Fibroblast of the aortic adventitia (primary cell): ENCODE measurements around the gene ANKRD11. TPM values are rescaled to one million over a fixed set of nuclear protein-coding genes. Genes with fewer than 3 reads are reported as not detected.

Experiments
- DNase-seq: peaks from one replicate; pipeline ENCODE4 v3.0.0-alpha.2; 2010; ENCODE audit warnings: low read depth
- H3K4me3 ChIP-seq: 2 replicates; pipeline ENCODE4 v1.5.1; 2011; ENCODE audit warnings: low read depth, mild to moderate bottlenecking, control low read depth, low read length, moderate library complexity
- CTCF ChIP-seq: IDR thresholded peaks from 2 replicates; pipeline ENCODE4 v1.5.1; 2011; ENCODE audit warnings: mild to moderate bottlenecking, low read length, control low read depth, inconsistent platforms; ENCODE audit not compliant: insufficient read depth
- total RNA-seq: library from RNA; depleted of rRNA; stranded (reverse); fragments of >200 nt; gene quantifications from 2 replicates; pipeline ENCODE4 v1.2.3, GENCODE V29; 2012; ENCODE audit warnings: low replicate concordance

The ANKRD11 gene
- total RNA-seq, 1 donor = 78.9 TPM

GRCh38 chr16:89298623-89299225 is 191.6 kb downstream of the ANKRD11 start:
- no peak for DNase-seq
- no peak overlapping the region for H3K4me3 ChIP-seq
- no peak for TF ChIP-seq CTCF

- no peak overlapping the region for H3K4me3 ChIP-seq
Observed at GRCh38 chr16:89297910-89298545, 192.3 kb downstream of the ANKRD11 start.

GRCh38 chr16:89297156-89297874 is 193.0 kb downstream of the ANKRD11 start:
- TF ChIP-seq CTCF = no peak
- H3K4me3 ChIP-seq = no peak overlapping the region
- DNase-seq = peak; percentile 16

More at GRCh38 chr16:89297910-89298545, 192.3 kb downstream of the ANKRD11 start:
- DNase-seq = no peak
- TF ChIP-seq CTCF = no peak

GRCh38 chr16:89295915-89296314 is 194.4 kb downstream of the ANKRD11 start:
- DNase-seq = peak; percentile 28
- no peak overlapping the region for H3K4me3 ChIP-seq
- no peak for TF ChIP-seq CTCF

GRCh38 chr16:89295071-89295900 is 195.1 kb downstream of the ANKRD11 start:
- no peak for TF ChIP-seq CTCF
- no peak overlapping the region for H3K4me3 ChIP-seq
- DNase-seq = no peak

GRCh38 chr16:89294486-89294885 is 195.9 kb downstream of the ANKRD11 start:
- TF ChIP-seq CTCF = no peak
- DNase-seq = no peak
- no peak overlapping the region for H3K4me3 ChIP-seq
